ENCODE data around the gene PIGT. TPM values are rescaled to one million over a fixed set of nuclear protein-coding genes. Genes with fewer than 3 reads are reported as not detected.
A peak's percentile ranks its signal among the peaks of the same experiment; 100 is the strongest.

Gene PIGT
- total RNA-seq, 1 experiment from 2014 or later: 259 TPM

DNA sequence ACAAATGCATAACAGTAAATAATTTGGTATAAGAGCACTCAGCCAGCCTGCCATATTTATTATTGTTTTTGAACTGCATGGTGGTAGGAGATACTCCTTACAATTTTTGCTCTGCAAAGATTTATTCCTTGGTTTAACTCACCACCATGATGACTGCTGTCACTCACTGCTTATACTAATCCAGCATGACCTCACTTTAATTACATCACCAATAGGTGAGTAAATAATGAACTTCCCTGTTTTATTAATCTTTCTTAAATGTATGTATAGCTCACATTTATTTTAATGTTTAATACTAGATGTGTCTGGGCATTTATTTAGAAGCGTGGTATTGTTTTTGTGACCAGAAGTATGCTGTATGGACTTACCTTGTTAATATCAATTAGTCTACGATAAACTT is 25.0 kb upstream of the PIGT start:
- no peak for DNase-seq
- Mint-ChIP-seq H3K4me3 (ENCODE audit: unreplicated experiment) (no peak overlapping the region), H3K27ac (ENCODE audit: unreplicated experiment) (no peak overlapping the region), H3K4me1 (ENCODE audit: low read depth, unreplicated experiment) (no peaks in the 10 kb centered on the region), H3K36me3 (ENCODE audit: insufficient read depth, unreplicated experiment) (no peaks in the 10 kb centered on the region), H3K27me3 (ENCODE audit: insufficient read depth, unreplicated experiment) (peaks cover 2% of the 10 kb centered on the region), H3K9me3 (ENCODE audit: unreplicated experiment) (peaks cover 15% of the 10 kb centered on the region)
- no TSS peak for BruUV-seq (replicated peaks)
- Histone ChIP-seq H3K36me3 (ENCODE audit: control insufficient read depth, insufficient read depth, low read length) (no peaks in the 10 kb centered on the region), H3K4me1 (no peaks in the 10 kb centered on the region), H3K4me3 (ENCODE audit: low read depth, low read length) (no peak overlapping the region), H3K9me3 (no peaks in the 10 kb centered on the region), H3K27me3 (replicated peaks; ENCODE audit: control insufficient read depth, insufficient read depth, low read length) (no peaks in the 10 kb centered on the region)
- CTCF ChIA-PET: no interaction called here
- POLR2A ChIA-PET: no interaction called here
- TF ChIP-seq, protein P1, sequence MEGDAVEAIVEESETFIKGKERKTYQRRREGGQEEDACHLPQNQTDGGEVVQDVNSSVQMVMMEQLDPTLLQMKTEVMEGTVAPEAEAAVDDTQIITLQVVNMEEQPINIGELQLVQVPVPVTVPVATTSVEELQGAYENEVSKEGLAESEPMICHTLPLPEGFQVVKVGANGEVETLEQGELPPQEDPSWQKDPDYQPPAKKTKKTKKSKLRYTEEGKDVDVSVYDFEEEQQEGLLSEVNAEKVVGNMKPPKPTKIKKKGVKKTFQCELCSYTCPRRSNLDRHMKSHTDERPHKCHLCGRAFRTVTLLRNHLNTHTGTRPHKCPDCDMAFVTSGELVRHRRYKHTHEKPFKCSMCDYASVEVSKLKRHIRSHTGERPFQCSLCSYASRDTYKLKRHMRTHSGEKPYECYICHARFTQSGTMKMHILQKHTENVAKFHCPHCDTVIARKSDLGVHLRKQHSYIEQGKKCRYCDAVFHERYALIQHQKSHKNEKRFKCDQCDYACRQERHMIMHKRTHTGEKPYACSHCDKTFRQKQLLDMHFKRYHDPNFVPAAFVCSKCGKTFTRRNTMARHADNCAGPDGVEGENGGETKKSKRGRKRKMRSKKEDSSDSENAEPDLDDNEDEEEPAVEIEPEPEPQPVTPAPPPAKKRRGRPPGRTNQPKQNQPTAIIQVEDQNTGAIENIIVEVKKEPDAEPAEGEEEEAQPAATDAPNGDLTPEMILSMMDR (IDR thresholded peaks at IDR 0.05; ENCODE audit: insufficient read depth in 1 of 2, low read depth in 1 of 2, low read length in 1 of 2, severe bottlenecking in 1 of 2, unreplicated experiment in 1 of 2): no peak
- intact Hi-C loops (cut with micrococcal nuclease; ENCODE audit: unreplicated experiment): no loop called here

DNA sequence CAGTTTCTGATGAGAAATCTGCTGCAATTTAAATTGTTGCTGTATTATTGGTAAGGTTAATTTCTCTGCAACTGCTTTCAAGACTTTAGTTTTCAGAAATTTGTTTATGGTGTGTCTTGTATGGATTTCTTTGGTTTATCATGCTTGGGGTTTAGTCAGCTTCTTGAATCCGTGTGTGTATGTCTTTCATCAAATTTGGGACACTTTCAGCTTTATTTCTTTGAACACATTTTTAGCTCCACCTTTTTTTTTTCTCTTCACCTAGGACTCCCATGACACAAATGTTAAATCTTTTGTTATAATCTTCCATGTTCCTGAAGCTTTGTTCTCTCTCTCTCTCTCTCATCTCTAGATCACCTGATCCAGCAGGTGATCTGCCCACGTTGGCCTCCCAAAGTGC is 24.4 kb upstream of the PIGT start:
- TF ChIP-seq, protein P1 (IDR thresholded peaks at IDR 0.05; ENCODE audit: insufficient read depth in 1 of 2, low read depth in 1 of 2, low read length in 1 of 2, severe bottlenecking in 1 of 2, unreplicated experiment in 1 of 2): no peak
- Histone ChIP-seq H3K9me3 (no peaks in the 10 kb centered on the region), H3K27me3 (replicated peaks; ENCODE audit: control insufficient read depth, insufficient read depth, low read length) (no peaks in the 10 kb centered on the region), H3K4me3 (ENCODE audit: low read depth, low read length) (no peak overlapping the region), H3K4me1 (no peaks in the 10 kb centered on the region), H3K36me3 (ENCODE audit: control insufficient read depth, insufficient read depth, low read length) (no peaks in the 10 kb centered on the region)
- intact Hi-C loops (cut with micrococcal nuclease; ENCODE audit: unreplicated experiment): no loop called here
- Mint-ChIP-seq H3K36me3 (ENCODE audit: insufficient read depth, unreplicated experiment) (no peaks in the 10 kb centered on the region), H3K4me3 (ENCODE audit: unreplicated experiment) (no peak overlapping the region), H3K27ac (ENCODE audit: unreplicated experiment) (no peak overlapping the region), H3K27me3 (ENCODE audit: insufficient read depth, unreplicated experiment) (peaks cover 2% of the 10 kb centered on the region), H3K9me3 (ENCODE audit: unreplicated experiment) (peaks cover 19% of the 10 kb centered on the region), H3K4me1 (ENCODE audit: low read depth, unreplicated experiment) (no peaks in the 10 kb centered on the region)
- DNase-seq: no peak
- ChIA-PET CTCF (interaction anchor here (0.7 to 2.2 kb wide), 3 partner anchors 45 to 69 kb away, joined by 3 to 23 read pairs (median 11); no protein-coding TSS in a partner anchor), POLR2A (no interaction called here)
- BruUV-seq (replicated peaks): no TSS peak

- Mint-ChIP-seq H3K4me1 (ENCODE audit: low read depth, unreplicated experiment) (no peaks in the 10 kb centered on the region), H3K27ac (ENCODE audit: unreplicated experiment) (no peak overlapping the region), H3K27me3 (ENCODE audit: insufficient read depth, unreplicated experiment) (peaks cover 2% of the 10 kb centered on the region), H3K9me3 (ENCODE audit: unreplicated experiment) (peaks cover 12% of the 10 kb centered on the region), H3K36me3 (ENCODE audit: insufficient read depth, unreplicated experiment) (no peaks in the 10 kb centered on the region), H3K4me3 (ENCODE audit: unreplicated experiment) (no peak overlapping the region)
- intact Hi-C loops (cut with micrococcal nuclease; ENCODE audit: unreplicated experiment): no loop called here
- no TSS peak for BruUV-seq (replicated peaks)
- Histone ChIP-seq H3K9me3 (peaks cover 5% of the 10 kb centered on the region; the same call in 1 of the 2 replicates), H3K36me3 (ENCODE audit: control insufficient read depth, insufficient read depth, low read length) (no peaks in the 10 kb centered on the region), H3K27me3 (replicated peaks; ENCODE audit: control insufficient read depth, insufficient read depth, low read length) (no peaks in the 10 kb centered on the region), H3K4me1 (no peaks in the 10 kb centered on the region), H3K4me3 (ENCODE audit: low read depth, low read length) (no peak overlapping the region)
- TF ChIP-seq, protein P1 (IDR thresholded peaks at IDR 0.05; ENCODE audit: insufficient read depth in 1 of 2, low read depth in 1 of 2, low read length in 1 of 2, severe bottlenecking in 1 of 2, unreplicated experiment in 1 of 2): no peak
- CTCF ChIA-PET: interaction anchor here (0.6 to 2.2 kb wide), 12 partner anchors 13 to 542 kb away, joined by 3 to 23 read pairs (median 8); partner anchors contain the start of genes DBNDD2, PIGT and SYS1
- DNase-seq: peak in 1 of 2 experiments; percentile 46
- POLR2A ChIA-PET: interaction anchor here (0.7 kb wide), 1 partner anchor 14 kb away, joined by 3 read pairs; no protein-coding TSS in a partner anchor
These were observed 23.2 kb upstream of the PIGT start for GRCh38 chr20:45392733-45393132.

All from Caco-2 (cell line).